HuH-7.5 (cell line): ENCODE measurements around the gene TMEM239.
"Not testable (repeated sequence)": the region's sequence is repeated elsewhere in the genome, so short reads cannot be mapped to it uniquely, and the experiment has no call there.

ENCODE experiments used
- DNase-seq: peaks from one replicate; pipeline ENCODE4 v3.0.0; 2011; ENCODE audit warnings: low spot score

Gene TMEM239

GRCh38 chr20:2816030-2816582 is at the start of gene TMEM239:
Gene TMEM239, plus strand, starts transcription at chr20:2816364. Its CDS starts 191 bp downstream, at chr20:2816555.
- no peak for DNase-seq

- no peak for DNase-seq
Measured at GRCh38 chr20:2767768-2768631, 48.2 kb upstream of the TMEM239 start.

GRCh38 chr20:2768632-2769015 is 47.5 kb upstream of the TMEM239 start:
- no peak for DNase-seq

GRCh38 chr20:2770091-2770490 is 46.1 kb upstream of the TMEM239 start:
- not testable (repeated sequence) for DNase-seq

GRCh38 chr20:2771631-2772080 is 44.5 kb upstream of the TMEM239 start:
- no peak for DNase-seq

GRCh38 chr20:2773812-2774211 is 42.4 kb upstream of the TMEM239 start:
- DNase-seq, result no peak

- no peak for DNase-seq
Measured at GRCh38 chr20:2775139-2775538, 41.0 kb upstream of the TMEM239 start.

- no peak for DNase-seq
Measured at GRCh38 chr20:2778602-2779321, 37.4 kb upstream of the TMEM239 start.

GRCh38 chr20:2780948-2781347 is 35.2 kb upstream of the TMEM239 start:
- DNase-seq, result no peak

GRCh38 chr20:2783908-2784566 is 32.1 kb upstream of the TMEM239 start:
- no peak for DNase-seq

- DNase-seq, result no peak
Measured at GRCh38 chr20:2793471-2793870, 22.7 kb upstream of the TMEM239 start.

- no peak for DNase-seq
Measured at GRCh38 chr20:2794202-2794748, 21.9 kb upstream of the TMEM239 start.

GRCh38 chr20:2794866-2795447 is 21.2 kb upstream of the TMEM239 start:
- no peak for DNase-seq

GRCh38 chr20:2795451-2795850 is 20.7 kb upstream of the TMEM239 start:
- no peak for DNase-seq

- DNase-seq, result no peak
Measured at GRCh38 chr20:2796011-2796660, 20.0 kb upstream of the TMEM239 start.

GRCh38 chr20:2797136-2797983 is 18.8 kb upstream of the TMEM239 start:
- DNase-seq, result no peak

GRCh38 chr20:2798095-2798805 is 17.9 kb upstream of the TMEM239 start:
- no peak for DNase-seq

GRCh38 chr20:2798814-2799213 is 17.4 kb upstream of the TMEM239 start:
- DNase-seq, result no peak

- no peak for DNase-seq
Measured at GRCh38 chr20:2799271-2799670, 16.9 kb upstream of the TMEM239 start.
